Trophoblast cell (in vitro differentiated cells and primary cell): ENCODE measurements around the gene NRAP.

Experiments
- DNase-seq, 2 donors: peaks; one replicate each; pipeline ENCODE4 v3.0.0-alpha.2; 2016
- H2AFZ ChIP-seq: 2 replicates; pipeline ENCODE4 v1.6.1; 2013; ENCODE audit warnings: low read length, moderate library complexity, mild to moderate bottlenecking; ENCODE audit not compliant: insufficient read depth, poor library complexity
- H2AK5ac ChIP-seq: 2 replicates; pipeline ENCODE4 v1.6.1; 2013; ENCODE audit warnings: mild to moderate bottlenecking, low read length
- H2BK120ac ChIP-seq: 2 replicates; pipeline ENCODE4 v1.6.1; 2013; ENCODE audit warnings: low read length, mild to moderate bottlenecking, moderate library complexity; ENCODE audit not compliant: insufficient read depth, poor library complexity
- H2BK12ac ChIP-seq: 2 replicates; pipeline ENCODE4 v1.6.1; 2013; ENCODE audit warnings: mild to moderate bottlenecking, low read length, moderate library complexity
- H2BK5ac ChIP-seq: 2 replicates; pipeline ENCODE4 v1.6.1; 2013; ENCODE audit warnings: low read length, low read depth, moderate library complexity, mild to moderate bottlenecking; ENCODE audit not compliant: poor library complexity
- H3K14ac ChIP-seq: 2 replicates; pipeline ENCODE4 v1.6.1; 2013; ENCODE audit warnings: mild to moderate bottlenecking, low read length
- H3K18ac ChIP-seq: 2 replicates; pipeline ENCODE4 v1.6.1; 2013; ENCODE audit warnings: mild to moderate bottlenecking, low read length
- H3K23ac ChIP-seq: 2 replicates; pipeline ENCODE4 v1.6.1; 2013; ENCODE audit warnings: low read length
- H3K27ac ChIP-seq: 2 replicates; pipeline ENCODE4 v1.5.1; 2013; ENCODE audit warnings: low read depth, mild to moderate bottlenecking, inconsistent platforms, low read length, moderate library complexity
- H3K27me3 ChIP-seq: 2 replicates; pipeline ENCODE4 v1.6.1; 2013; ENCODE audit warnings: inconsistent platforms, mild to moderate bottlenecking, low read length, moderate library complexity; ENCODE audit not compliant: insufficient read depth
- H3K36me3 ChIP-seq, 2 experiments: 1 replicate in 1 of 2; 2 replicates in 1 of 2; pipeline ENCODE4 v1.6.1; 2013; ENCODE audit warnings: low read length in 2 of 2, mild to moderate bottlenecking in 2 of 2, moderate library complexity in 1 of 2; ENCODE audit not compliant: insufficient read depth in 2 of 2, control insufficient read depth in 1 of 2
- H3K4ac ChIP-seq: 2 replicates; pipeline ENCODE4 v1.6.1; 2013; ENCODE audit warnings: low read depth, mild to moderate bottlenecking, low read length, moderate library complexity
- H3K4me1 ChIP-seq, 2 experiments: 1 replicate in 1 of 2; 2 replicates in 1 of 2; pipeline ENCODE4 v1.6.1; 2013; ENCODE audit warnings: low read length in 2 of 2, mild to moderate bottlenecking in 2 of 2, moderate library complexity in 1 of 2; ENCODE audit not compliant: insufficient read depth in 2 of 2, control insufficient read depth in 1 of 2
- H3K4me2 ChIP-seq: 2 replicates; pipeline ENCODE4 v1.6.1; 2013; ENCODE audit warnings: inconsistent platforms, mild to moderate bottlenecking, low read length, moderate library complexity
- H3K4me3 ChIP-seq: 2 replicates; pipeline ENCODE4 v1.5.1; 2013; ENCODE audit warnings: mild to moderate bottlenecking, low read depth, low read length, inconsistent platforms
- H3K79me1 ChIP-seq: one replicate; pipeline ENCODE4 v1.6.1; 2013; ENCODE audit warnings: low read length
- H3K79me2 ChIP-seq: 2 replicates; pipeline ENCODE4 v1.6.1; 2013; ENCODE audit warnings: low read length, mild to moderate bottlenecking; ENCODE audit not compliant: control insufficient read depth, insufficient read depth, poor library complexity
- H3K9ac ChIP-seq: 2 replicates; pipeline ENCODE4 v1.6.1; 2013; ENCODE audit warnings: mild to moderate bottlenecking, low read length
- H3K9me3 ChIP-seq: 2 replicates; pipeline ENCODE4 v1.6.1; 2013; ENCODE audit warnings: low read depth, mild to moderate bottlenecking, control low read depth, inconsistent platforms, low read length; ENCODE audit not compliant: insufficient read depth
- H4K12ac ChIP-seq: 2 replicates; pipeline ENCODE4 v1.6.1; 2013; ENCODE audit warnings: low read depth, mild to moderate bottlenecking, low read length, moderate library complexity
- H4K8ac ChIP-seq: 2 replicates; pipeline ENCODE4 v1.6.1; 2013; ENCODE audit warnings: low read depth, mild to moderate bottlenecking, low read length, moderate library complexity
- H4K91ac ChIP-seq: one replicate; pipeline ENCODE4 v1.6.1; 2013; ENCODE audit warnings: low read depth, mild to moderate bottlenecking, low read length, moderate library complexity
- WGBS: extraction: QIAGEN DNeasy Blood & Tissue Kit; methylation state at CpG from one replicate; pipeline ENCODE4 v1.1.7; 2013; ENCODE audit warnings: missing lambda C conversion rate; ENCODE audit not compliant: insufficient read length, insufficient coverage; ENCODE audit errors: extremely low coverage; 5-methylcytosine and 5-hydroxymethylcytosine counted together

NRAP gene

GRCh38 chr10:113683300-113683699, 19.5 kb upstream of the NRAP start:
- no peak overlapping the region for H3K4me2 ChIP-seq
- H2BK120ac ChIP-seq = no peak overlapping the region
- H3K4me3 ChIP-seq = no peak overlapping the region
- H4K12ac ChIP-seq = no peak overlapping the region
- H3K27ac ChIP-seq = no peak overlapping the region
- DNase-seq = no peak
- no peak overlapping the region for H4K91ac ChIP-seq
- H3K9me3 ChIP-seq = peaks cover 4% of the 10 kb centered on the region
- no peaks in the 10 kb centered on the region for H3K36me3 ChIP-seq
- H3K79me2 ChIP-seq = peaks cover 4% of the 10 kb centered on the region
- H2BK12ac ChIP-seq = no peak overlapping the region
- no peak overlapping the region for H3K9ac ChIP-seq
- no peak overlapping the region for H3K23ac ChIP-seq
- no CpG with 5 or more reads among the region's 2 CpGs for WGBS
- H2AFZ ChIP-seq = no peak overlapping the region
- H2BK5ac ChIP-seq = no peak overlapping the region
- H3K27me3 ChIP-seq = no peaks in the 10 kb centered on the region
- H3K79me1 ChIP-seq = peaks cover 4% of the 10 kb centered on the region
- H3K4me1 ChIP-seq = peaks cover 3 to 7% of the 10 kb centered on the region in 2 experiments
- no peak overlapping the region for H4K8ac ChIP-seq
- no peak overlapping the region for H2AK5ac ChIP-seq
- H3K14ac ChIP-seq = no peak overlapping the region
- no peak overlapping the region for H3K18ac ChIP-seq
- no peak overlapping the region for H3K4ac ChIP-seq

GRCh38 chr10:113681533-113682470, 18.0 kb upstream of the NRAP start:
- H3K14ac ChIP-seq = no peak overlapping the region
- H2AFZ ChIP-seq = no peak overlapping the region
- H3K79me2 ChIP-seq = peaks cover 4% of the 10 kb centered on the region
- no peak overlapping the region for H2AK5ac ChIP-seq
- H4K8ac ChIP-seq = no peak overlapping the region
- peaks cover 3 to 7% of the 10 kb centered on the region in 2 experiments for H3K4me1 ChIP-seq
- peaks cover 4% of the 10 kb centered on the region for H3K9me3 ChIP-seq
- H3K4ac ChIP-seq = no peak overlapping the region
- peaks cover 4% of the 10 kb centered on the region for H3K79me1 ChIP-seq
- no peak overlapping the region for H3K18ac ChIP-seq
- no peak overlapping the region for H2BK5ac ChIP-seq
- no peak overlapping the region for H4K91ac ChIP-seq
- H3K23ac ChIP-seq = no peak overlapping the region
- no peak overlapping the region for H3K9ac ChIP-seq
- no peak for DNase-seq
- H2BK12ac ChIP-seq = no peak overlapping the region
- no peak overlapping the region for H3K4me2 ChIP-seq
- no peak overlapping the region for H2BK120ac ChIP-seq
- no CpG with 5 or more reads among the region's 5 CpGs for WGBS
- no peak overlapping the region for H4K12ac ChIP-seq
- H3K36me3 ChIP-seq = no peaks in the 10 kb centered on the region
- no peaks in the 10 kb centered on the region for H3K27me3 ChIP-seq
- H3K4me3 ChIP-seq = no peak overlapping the region
- H3K27ac ChIP-seq = no peak overlapping the region

GRCh38 chr10:113680190-113681111, 16.6 kb upstream of the NRAP start:
- Histone ChIP-seq H3K9ac (peak overlapping the region; percentile 83), H3K14ac (peak overlapping the region; percentile 62), H3K18ac (peak overlapping the region; percentile 55), H2AK5ac (no peak overlapping the region), H2BK12ac (no peak overlapping the region), H3K27me3 (no peaks in the 10 kb centered on the region), H2BK5ac (no peak overlapping the region), H3K4ac (no peak overlapping the region), H4K12ac (peak overlapping the region; percentile 32), H2BK120ac (no peak overlapping the region), H4K91ac (peak overlapping the region; percentile 69), H3K79me2 (peaks cover 4% of the 10 kb centered on the region), H4K8ac (peak overlapping the region; percentile 56), H3K79me1 (peaks cover 4% of the 10 kb centered on the region), H3K4me2 (peak overlapping the region; percentile 100), H2AFZ (peak overlapping the region; percentile 93), H3K4me3 (peak overlapping the region; percentile 87), H3K9me3 (peaks cover 4% of the 10 kb centered on the region), H3K4me1 (peaks cover 3 to 7% of the 10 kb centered on the region in 2 experiments), H3K36me3 (no peaks in the 10 kb centered on the region), H3K23ac (no peak overlapping the region), H3K27ac (no peak overlapping the region)
- DNase-seq = peak; percentile 12 to 50
- no CpG with 5 or more reads among the region's 28 CpGs for whole genome bisulfite sequencing

GRCh38 chr10:113679463-113680189, 15.8 kb upstream of the NRAP start, which contains the start of gene CASP7:
TSS of gene CASP7 (plus strand) at chr10:113679912. CDS start at chr10:113697494, 17,582 bp downstream.
- Histone ChIP-seq H3K27ac (no peak within 1 kb of the TSS), H3K9ac (peak within 1 kb of the TSS; percentile 83), H4K91ac (peak within 1 kb of the TSS; percentile 69), H3K4me3 (peak within 1 kb of the TSS; percentile 87), H4K8ac (peak within 1 kb of the TSS; percentile 56), H2BK120ac (no peak within 1 kb of the TSS), H3K4me1 (peaks cover 3 to 7% of the 10 kb centered on the region in 2 experiments), H3K4me2 (peak within 1 kb of the TSS; percentile 100), H2BK12ac (no peak within 1 kb of the TSS), H3K79me1 (peaks cover 4% of the 10 kb centered on the region), H3K79me2 (peaks cover 4% of the 10 kb centered on the region), H3K36me3 (no peaks in the 10 kb centered on the region), H2AK5ac (no peak within 1 kb of the TSS), H4K12ac (peak within 1 kb of the TSS; percentile 32), H3K4ac (peak within 1 kb of the TSS; percentile 11), H3K9me3 (peaks cover 4% of the 10 kb centered on the region), H3K27me3 (no peaks in the 10 kb centered on the region), H3K14ac (peak within 1 kb of the TSS; percentile 62), H3K23ac (no peak within 1 kb of the TSS), H2BK5ac (no peak within 1 kb of the TSS), H2AFZ (peak within 1 kb of the TSS; percentile 93), H3K18ac (peak within 1 kb of the TSS; percentile 55)
- DNase-seq = peak; percentile 84 to 89
- no CpG with 5 or more reads among the region's 68 CpGs for WGBS
